ENCODE measurements around the gene WWP2. TPM values are rescaled to one million over a fixed set of nuclear protein-coding genes. Genes with fewer than 3 reads are reported as not detected.

Gene WWP2
- 36.5 and 37.2 TPM in 2 replicates for total RNA-seq

GRCh38 chr16:69761983-69762813, at the start of gene WWP2:
Gene WWP2, plus strand, starts transcription at chr16:69762332. Its CDS starts 24,679 bp downstream, at chr16:69787011.

DNA sequence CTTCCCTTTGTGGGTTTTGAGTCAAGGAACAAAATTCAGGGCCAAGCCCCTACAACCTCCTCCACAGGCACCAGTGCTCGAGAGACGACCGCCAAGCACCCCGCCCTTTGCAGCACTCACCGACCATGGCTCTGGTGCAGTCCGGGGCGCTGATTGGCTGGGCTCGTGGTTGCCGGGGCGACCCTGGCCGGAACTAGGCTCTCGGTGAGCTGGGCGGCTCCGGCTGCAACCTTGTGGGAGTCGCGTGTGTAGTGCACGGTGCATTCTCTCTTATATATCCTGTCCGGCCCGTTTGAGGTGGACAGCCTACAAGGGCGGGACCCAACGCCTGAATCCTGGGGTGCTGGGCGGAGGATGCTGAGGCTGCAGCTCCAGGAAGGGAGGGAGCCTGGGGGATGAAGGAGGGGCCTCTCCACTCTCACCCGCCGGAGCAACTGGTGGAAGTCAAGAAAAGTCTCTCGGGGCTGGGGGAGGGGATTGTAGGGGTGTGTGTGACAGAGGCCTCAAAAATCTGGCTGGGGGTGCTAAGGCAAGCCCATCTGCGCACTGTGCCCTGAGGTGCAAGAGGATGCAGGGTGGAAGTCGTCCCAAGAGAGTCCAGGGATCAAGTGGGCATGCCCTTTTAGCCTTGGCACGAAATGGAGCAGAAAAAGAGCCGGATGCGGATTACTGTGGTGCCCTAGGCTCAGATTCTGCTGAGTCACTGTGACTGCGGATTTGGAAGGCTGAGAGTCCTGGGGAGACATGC, 35.6 kb upstream of the WWP2 start, which contains the start of gene NQO1:
Gene NQO1 (minus strand): TSS at position 248 of the 748 bp plus-strand sequence. CDS start 121 bp downstream, at position 127.

DNA sequence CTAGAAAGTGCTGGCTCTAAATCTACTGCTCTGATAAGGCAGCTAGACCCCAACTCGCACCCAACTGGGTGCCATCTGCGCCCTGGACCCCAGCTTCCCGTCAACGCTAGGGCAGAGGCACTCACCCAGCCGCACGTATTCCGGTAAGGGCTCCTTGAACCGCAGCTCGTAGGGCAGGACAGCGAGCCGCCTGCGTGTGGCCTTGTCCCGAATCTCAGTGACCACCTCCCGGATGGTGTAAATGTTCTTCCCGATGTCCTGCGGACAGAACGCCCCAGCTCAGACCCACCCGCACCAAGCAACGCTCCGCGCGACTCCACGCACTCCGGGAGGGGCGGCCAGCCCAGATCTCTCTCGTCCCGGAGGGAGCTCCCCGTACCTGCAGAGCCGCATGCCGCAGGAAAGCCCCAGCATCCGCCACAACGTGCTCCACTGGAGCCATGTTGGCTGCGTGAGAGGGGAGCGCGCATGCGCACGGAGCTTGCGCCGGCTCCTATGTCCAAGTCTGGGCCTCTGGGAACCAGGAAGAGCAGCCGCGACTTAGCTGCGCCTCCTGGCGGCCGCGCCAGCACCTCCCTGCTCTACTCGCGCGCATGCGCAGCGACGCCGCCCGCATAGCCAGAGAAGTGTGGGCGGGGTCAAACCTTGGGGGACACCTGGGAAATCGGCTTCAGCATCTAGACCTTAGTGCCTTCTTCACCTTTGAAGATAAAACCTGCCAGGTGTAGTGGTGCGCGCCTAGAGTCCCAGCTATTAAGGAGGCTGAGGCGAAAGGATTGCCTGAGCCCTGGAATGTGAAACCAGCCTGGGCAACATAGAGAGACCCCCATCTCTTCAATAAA, 7.4 kb upstream of the WWP2 start, which contains the start of gene NOB1:
Gene NOB1 (minus strand): TSS at position 458 of the 842 bp plus-strand sequence. CDS start 16 bp downstream, at position 442.

DNA sequence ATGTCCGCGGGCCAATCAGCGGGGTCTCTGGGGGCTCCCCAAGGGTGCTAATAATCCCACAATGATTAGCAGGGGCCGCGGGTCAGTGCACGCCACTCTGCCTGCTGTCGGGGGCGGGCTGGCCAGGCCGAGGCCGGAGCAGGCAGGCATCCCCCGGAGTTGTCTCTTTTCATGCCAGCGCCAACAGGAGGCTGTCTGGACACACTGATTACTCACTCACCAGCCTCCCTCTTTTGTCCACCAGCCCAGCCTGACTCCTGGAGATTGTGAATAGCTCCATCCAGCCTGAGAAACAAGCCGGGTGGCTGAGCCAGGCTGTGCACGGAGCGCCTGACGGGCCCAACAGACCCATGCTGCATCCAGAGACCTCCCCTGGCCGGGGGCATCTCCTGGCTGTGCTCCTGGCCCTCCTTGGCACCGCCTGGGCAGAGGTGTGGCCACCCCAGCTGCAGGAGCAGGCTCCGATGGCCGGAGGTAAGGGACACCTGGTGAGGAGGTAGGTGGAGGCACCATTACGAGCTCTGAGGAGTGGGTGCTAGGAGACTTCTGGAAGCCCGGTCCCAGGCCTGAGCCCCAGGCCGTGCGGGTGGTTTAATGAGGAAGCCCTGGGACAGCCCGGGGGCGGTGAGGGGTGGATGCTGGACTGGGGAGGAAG, 189.0 kb downstream of the WWP2 start, which contains the start of gene CLEC18A:
Gene CLEC18A (plus strand): TSS at position 318 of the 655 bp plus-strand sequence. CDS start 33 bp downstream, at position 351.

Small RNA genes within 50 kb of the gene (small RNA-seq; reads per million reads assigned to genes)
- gene AC026468.1 (not detected), gene MIR140 (330 reads per million, percentile 99 among the genes with 10 or more reads in this experiment), gene RF00091 (not detected)

Other genes starting within 250 kb of the WWP2 start
- 45.1 and 45.9 TPM in 2 replicates for gene NFAT5, start 196.4 kb upstream of the WWP2 start, total RNA-seq
- 250 and 456 TPM in 2 replicates for gene NQO1, start 35.8 kb upstream of the WWP2 start, total RNA-seq
- 40.6 and 43.1 TPM in 2 replicates for gene NOB1, start 7.4 kb upstream of the WWP2 start, total RNA-seq
- gene CLEC18A, start 189.0 kb downstream of the WWP2 start, total RNA-seq, result 0.57 and 0.98 TPM in 2 replicates